ENCODE measurements around the gene PPFIBP2.

GRCh38 chr11:7628660-7629059 lies 114.9 kb downstream of the PPFIBP2 start:
- TF ChIP-seq EZH2 (IDR thresholded peaks at IDR 0.05; ENCODE audit: insufficient read depth, low read length) (no peak), CTCF (IDR thresholded peaks at IDR 0.05; ENCODE audit: insufficient read depth, low read depth, low read length) (no peak)
